Testis (tissue), 2 donors: Measurements from ENCODE around the gene TIPARP.

Source experiments
- CTCF ChIP-seq, 3 experiments: fragments of 450-650 bp in 2 of 3; fragments of 200-600 bp in 1 of 3; sonication (generic) in 1 of 3; IDR thresholded peaks; one replicate each; pipeline ENCODE4 v1.5.1; 2016 to 2019; ENCODE audit warnings: antibody characterized with exemption in 3 of 3, mild to moderate bottlenecking in 2 of 3, moderate library complexity in 1 of 3
- POLR2A ChIP-seq: fragments of 450-650 bp; IDR thresholded peaks from one replicate; pipeline ENCODE4 v1.6.1; 2017; ENCODE audit warnings: antibody characterized with exemption, mild to moderate bottlenecking, moderate library complexity

DNA sequence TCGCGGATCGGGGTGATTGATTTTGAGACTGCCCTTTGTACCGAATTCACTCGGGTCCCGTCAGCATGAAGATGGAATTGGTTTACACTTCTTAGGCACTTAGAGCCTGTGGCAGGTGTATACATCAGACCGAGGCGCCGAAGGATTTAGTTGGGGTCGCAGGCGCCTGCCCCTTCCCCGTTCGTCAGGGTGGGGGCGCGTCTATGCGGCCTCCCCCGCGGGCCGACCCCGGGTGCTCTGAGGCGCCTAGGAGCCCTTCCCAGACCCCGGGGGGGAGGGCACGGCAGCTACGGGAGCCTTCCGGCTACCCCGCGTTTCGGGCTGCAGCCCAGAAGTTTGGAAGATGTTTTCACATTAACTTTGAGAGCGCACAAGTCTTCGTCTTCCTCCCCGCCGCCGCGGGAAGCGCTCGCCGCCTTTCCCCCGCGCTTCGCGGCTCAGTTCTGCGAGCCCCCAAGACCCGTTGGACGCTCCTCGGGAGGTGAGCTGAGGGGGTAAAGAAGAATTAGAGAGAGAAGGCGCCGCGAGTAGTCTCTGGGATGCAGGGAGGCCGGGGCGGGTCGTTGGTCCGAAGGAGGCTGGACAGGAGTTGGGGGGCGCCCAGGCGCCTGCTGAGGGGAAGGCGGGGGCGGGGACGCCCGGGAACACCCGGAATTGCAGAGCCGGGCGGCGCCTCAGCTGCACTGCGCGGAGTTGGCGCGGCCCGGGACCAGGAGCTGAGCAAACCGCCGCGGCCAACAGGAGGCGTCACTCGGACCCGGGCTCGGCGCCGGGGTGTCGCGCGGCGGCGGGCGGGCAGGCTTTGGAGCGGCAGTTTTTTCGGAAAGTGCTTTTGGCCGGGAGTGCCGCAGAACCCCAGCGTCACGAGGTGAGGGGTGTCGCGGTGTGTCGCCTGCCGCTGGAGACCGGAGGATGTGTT, 780 bp downstream of the TIPARP start:
- no peak for TF ChIP-seq POLR2A
- TF ChIP-seq CTCF (IDR thresholded peaks at IDR 0.05): peak in 1 of 3 experiments; percentile 18
